GM08714 (cell line): ENCODE measurements around the gene DDI2.
A peak's percentile ranks its signal among the peaks of the same experiment; 100 is the strongest.
"Not testable (repeated sequence)": the region's sequence is repeated elsewhere in the genome, so short reads cannot be mapped to it uniquely, and the experiment has no call there.

Source experiments
- H3K4me3 ChIP-seq: fragments of 200-500 bp; sonication (Bioruptor generic); 2 replicates; pipeline ENCODE4 v1.5.1; 2014; ENCODE audit warnings: mild to moderate bottlenecking, low read length, inconsistent platforms
- ZNF274 ChIP-seq: IDR thresholded peaks from 2 replicates; pipeline ENCODE4 v1.6.1; 2012; ENCODE audit warnings: mild to moderate bottlenecking, low read depth, low read length

Gene DDI2

DNA sequence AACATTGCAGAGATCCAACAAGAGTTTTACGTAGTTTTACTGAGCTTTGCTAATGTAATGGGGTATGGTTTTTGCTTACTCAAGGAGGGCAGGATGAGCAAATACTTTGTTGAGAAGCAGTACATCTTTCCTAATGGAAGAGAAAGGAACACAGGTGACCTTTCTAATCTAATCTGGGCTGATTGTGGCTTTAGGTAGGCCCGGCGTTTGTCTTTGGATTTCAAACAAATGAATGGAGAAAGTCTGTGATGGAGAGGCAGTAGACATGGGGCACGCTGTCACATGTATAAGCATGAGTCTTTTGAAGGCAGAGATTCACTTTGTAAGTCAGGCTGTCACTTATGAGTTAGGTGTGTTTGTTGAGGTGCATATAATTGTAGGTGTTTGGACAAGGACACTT, 68.6 kb downstream of the DDI2 start:
- H3K4me3 ChIP-seq: no peak overlapping the region; the same call in 1 of the 2 replicates
- no peak for TF ChIP-seq ZNF274

DNA sequence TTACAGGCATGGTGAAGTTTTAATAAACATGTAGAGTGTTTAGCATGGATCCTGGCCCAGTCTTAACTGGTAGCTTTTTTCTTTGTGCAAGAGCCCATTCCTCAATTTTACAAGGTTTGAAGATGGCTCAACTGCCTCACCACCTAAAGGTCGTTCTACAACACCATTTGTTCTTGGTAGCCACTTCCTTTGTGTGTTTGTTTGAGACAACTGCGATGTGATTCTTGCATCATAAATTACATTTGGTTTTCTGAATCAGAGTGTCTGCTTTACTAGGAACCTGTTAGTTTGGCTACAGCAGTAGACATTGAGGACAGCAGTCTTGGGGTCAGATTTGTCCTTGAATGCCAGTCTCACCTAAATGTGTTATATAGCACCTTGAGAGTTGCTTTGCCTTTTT, 70.2 kb downstream of the DDI2 start:
- H3K4me3 ChIP-seq: no peak overlapping the region
- TF ChIP-seq ZNF274: no peak

DNA sequence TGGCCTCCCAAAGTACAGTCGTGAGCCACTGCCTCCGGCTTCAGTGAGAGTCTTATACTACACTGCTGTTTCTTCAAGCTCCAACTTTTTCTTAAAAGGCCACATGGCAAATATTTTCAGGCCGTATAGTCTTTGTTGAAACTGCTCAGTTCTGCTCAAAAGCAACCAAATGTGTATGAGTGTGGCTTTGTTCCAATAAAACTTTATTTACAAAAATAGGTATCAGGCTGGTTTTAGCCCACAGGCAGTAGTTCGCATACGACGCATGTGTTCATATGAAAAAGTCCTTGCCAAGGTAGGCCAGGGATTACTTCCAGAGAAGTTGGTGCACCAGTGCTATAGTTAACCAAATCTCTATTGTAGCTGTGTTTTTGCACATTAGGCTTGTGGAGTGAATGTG, 73.1 kb downstream of the DDI2 start:
- no peak overlapping the region for H3K4me3 ChIP-seq
- no peak for TF ChIP-seq ZNF274

DNA sequence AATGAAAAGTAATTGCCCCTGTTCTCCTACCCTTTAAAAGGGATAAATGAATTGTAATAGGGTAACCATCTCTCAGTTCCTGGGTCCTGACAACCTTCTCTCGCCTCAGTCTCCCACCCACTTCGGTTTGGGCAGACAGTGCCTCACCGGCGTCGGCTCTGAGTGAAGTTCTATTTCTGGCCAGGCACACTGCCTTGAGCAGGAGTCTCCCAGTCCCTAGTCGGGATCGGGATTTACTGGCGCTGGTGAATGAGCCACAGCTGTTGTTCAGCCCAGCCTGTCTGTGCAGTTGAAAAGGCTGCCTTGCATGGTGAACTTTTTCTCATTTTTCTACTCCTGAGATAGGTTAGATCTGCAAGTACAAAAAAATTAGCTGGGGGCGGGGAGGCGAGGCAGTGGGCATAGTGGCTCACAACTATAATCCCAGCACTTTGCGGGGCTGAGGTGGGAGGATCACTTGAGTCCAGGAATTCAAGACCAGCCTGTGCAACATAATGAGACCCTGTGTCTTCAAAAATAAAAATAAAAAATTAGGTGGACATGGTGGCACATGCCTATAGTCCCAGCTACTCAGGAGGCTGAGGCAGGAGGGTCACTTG, 74.3 kb downstream of the DDI2 start:
- H3K4me3 ChIP-seq: no peak overlapping the region
- TF ChIP-seq ZNF274: no peak

DNA sequence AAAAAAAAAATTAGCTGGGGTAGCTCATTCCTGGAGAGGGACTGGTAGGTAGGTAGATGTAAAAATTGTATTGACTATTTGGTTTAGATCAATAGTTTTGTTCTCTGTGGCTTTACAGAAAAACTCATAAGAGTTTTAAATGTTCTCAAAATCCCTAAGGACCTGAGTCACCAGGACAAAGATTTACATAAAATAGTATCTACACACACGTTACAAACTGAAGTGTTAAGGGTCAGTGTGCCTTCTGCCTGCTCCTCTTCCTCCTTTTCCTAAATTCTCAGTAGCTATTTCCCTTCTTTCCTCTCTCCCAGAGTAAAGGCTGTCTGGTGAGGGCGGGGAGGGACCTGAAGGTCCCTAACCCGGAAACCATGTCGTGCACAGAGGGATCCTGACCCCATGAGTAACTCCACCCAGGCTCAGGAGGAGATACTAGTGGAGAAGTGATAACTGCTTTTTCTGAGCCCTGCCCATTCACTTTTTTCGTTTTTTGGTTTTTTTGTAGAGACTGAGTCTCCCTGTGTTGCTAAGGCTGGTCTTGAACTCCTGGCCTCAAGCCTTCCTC, 74.9 kb downstream of the DDI2 start:
- H3K4me3 ChIP-seq: no peak overlapping the region
- no peak for TF ChIP-seq ZNF274

DNA sequence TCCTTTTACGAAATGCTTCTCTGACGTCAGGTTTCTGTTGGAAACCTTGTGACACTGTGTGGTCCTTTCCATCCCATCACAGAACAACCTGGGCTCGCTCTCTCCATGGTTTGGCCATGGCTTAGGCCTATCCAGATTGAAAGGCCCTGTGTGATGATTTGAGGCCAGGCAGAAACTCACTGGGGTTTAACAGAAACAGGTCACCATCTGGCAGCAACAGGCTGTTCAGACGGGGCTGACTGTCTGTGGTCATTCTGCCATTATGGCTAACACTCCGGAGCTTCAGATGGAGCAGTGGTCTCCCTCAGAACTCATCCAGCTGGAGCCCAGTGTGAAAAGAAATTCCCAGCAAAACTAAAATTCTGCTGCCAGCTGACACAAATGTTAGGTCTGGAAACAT, 76.1 kb downstream of the DDI2 start:
- no peak for TF ChIP-seq ZNF274
- H3K4me3 ChIP-seq: no peak overlapping the region

DNA sequence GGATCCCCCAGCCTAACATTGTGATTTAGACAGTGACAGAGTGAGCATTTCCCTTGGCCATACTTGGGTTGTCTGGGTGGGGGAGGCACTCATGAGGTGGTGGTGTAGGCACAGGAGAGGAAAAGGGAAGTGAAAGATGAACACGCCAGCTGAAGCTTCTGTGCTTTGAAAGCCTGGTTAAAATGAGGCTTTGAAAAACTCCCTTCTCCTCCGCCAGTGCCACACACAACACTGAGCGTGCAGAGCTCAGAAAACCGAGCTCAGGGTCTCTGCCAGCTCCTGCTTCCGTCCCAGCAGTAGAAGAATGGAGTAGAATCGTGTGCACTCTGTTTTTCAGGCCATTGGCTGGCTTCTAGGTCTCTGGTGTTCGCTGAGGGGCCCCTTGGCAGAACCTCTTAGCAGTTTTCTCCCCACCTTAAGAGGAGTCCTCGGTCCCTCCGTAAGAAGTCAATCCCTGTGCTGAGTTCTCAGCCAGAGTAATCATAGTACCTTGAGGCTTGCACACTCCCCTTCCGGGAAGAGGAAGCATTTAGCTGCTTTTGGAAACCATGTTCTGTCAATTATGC, 79.8 kb downstream of the DDI2 start:
- no peak for TF ChIP-seq ZNF274
- peak overlapping the region; percentile 55 for H3K4me3 ChIP-seq

DNA sequence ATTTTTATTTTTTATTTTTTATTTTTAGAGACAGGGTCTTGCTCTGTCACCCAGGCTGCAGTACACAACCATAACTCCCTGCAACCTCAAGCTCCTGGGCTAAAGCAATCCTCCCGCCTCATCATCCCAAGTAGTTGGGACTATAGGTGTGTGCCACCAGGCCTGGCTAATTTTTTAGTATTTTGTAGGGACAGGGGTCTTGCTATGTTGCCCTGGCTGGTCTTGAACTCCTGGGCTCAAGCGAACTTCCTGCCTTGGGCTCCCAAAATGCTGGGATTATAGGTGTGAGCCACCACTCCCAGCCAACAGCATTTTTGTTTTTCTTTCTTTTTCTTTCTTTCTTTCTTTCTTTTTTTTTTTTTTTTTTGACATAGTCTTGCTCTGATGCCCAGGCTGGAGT, 80.9 kb downstream of the DDI2 start:
- H3K4me3 ChIP-seq: peak overlapping the region; percentile 55; the same call in 1 of the 2 replicates
- no peak for TF ChIP-seq ZNF274

DNA sequence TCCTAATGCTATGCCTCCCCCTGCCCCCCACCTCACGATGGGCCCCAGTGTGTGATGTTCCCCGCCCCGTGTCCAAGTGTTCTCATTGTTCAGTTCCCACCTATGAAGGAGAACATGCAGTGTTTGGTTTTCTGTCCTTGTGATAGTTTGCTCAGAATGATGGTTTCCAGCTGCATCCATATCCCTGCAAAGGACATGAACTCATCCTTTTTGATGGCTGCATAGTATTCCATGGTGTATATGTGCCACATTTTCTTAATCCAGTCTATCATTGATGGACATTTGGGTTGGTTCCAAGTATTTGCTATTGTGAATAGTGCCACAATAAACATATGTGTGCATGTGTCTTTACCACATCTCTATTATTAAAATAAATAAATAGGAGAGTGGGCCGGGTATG, 82.1 kb downstream of the DDI2 start:
- H3K4me3 ChIP-seq: not testable (repeated sequence)

DNA sequence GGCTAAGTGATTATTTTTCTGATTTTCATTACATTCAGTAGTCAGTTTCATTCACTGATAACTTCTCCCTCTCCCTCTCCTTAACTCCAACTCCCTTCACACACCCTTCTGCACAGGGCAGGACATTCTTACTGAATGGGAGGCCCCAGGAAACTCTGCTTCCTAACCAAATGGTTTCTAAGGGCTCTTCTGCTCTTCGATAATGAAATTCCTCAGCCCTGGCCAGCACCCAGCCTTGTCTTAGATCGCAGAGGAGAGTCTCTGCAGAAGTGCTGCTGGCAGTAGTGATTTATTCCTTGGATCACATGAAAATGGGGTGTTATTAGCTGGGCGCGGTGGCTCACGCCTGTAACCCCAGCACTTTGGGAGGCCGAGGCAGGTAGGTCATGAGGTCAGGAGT, 83.2 kb downstream of the DDI2 start:
- no peak overlapping the region for H3K4me3 ChIP-seq
- no peak for TF ChIP-seq ZNF274

DNA sequence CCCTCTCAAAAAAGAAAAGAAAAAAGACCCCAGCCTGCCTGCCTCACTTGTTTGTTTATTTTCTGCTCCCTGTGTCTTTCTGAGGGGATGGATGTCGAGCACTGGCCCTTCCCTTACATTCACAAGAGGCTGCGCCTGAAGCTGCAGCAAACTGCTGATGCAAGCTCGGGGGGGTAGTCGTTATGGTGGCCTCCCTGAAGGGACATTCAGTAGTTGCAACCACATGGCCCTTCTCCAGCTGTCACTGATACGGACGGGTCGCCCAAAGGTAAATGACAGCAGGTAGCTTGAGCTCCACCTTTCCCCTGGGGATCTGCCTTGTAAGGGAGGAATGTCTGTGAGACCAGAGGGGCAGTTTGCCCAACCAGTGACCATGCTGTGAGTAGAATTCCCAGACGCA, 84.5 kb downstream of the DDI2 start:
- no peak for TF ChIP-seq ZNF274

DNA sequence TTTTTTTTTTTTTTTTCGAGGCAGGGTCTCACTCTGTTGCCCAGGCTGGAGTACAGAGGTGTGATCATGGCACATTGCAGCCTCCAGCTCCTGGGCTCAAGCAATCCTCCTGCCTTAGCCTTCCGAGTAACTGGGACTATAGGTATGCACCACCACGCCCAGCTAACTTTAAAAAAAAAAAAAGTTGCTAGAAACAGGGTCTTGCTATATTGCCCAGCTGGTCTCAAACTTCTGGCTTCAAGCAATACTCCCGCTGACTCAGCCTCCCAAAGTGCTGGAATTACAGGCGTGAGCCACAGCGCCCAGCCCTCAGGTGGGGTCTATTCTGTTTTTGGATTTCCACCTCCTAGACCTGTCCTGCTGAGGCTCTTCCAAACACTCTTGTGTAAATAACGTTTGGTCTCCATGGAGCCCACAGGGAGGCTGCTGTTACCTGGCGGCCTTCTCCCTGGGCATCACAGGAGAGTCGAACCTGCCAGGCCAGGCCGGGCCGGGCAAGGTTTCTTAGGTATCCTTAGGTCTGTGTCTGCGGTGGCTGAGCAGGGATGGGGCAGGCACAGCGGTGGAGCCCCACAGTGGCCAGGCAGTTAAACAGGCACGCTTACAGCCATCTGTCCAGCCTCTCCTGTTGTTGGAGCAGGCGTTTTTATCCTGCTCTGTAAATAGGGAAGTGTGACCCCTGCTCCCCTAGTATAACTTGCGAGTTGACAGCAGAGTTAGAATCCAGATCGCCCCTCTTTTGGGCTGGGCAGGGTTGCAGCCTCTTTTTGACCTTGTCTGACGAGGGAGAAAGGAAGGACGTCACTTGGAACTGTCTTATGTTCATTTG, 85.7 kb downstream of the DDI2 start:
- TF ChIP-seq ZNF274: no peak

More for the DNA sequence above, 84.5 kb downstream of the DDI2 start:
- no peak overlapping the region for H3K4me3 ChIP-seq

DNA sequence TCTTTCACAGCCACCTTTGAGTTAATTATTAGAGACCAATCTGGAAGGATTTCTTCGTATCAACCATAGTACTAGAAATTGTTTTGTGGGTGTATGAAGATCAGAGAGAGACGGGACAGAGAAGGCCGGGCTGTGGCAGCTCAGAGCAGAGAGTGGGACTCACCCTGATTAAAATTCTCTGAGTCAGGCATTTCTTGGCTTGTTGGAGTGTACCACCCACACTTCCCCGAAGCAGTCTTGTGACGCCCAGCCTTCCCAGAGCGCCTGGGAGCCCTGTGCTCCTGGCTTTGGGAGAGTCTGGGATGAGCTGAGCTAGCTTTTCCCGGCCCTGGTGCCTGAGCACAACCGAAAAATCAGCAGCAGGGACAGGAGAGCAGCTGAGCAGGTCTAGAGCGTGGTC, 86.3 kb downstream of the DDI2 start:
- no peak for TF ChIP-seq ZNF274
- H3K4me3 ChIP-seq: no peak overlapping the region

More for the DNA sequence above, 85.7 kb downstream of the DDI2 start:
- no peak overlapping the region for H3K4me3 ChIP-seq

DNA sequence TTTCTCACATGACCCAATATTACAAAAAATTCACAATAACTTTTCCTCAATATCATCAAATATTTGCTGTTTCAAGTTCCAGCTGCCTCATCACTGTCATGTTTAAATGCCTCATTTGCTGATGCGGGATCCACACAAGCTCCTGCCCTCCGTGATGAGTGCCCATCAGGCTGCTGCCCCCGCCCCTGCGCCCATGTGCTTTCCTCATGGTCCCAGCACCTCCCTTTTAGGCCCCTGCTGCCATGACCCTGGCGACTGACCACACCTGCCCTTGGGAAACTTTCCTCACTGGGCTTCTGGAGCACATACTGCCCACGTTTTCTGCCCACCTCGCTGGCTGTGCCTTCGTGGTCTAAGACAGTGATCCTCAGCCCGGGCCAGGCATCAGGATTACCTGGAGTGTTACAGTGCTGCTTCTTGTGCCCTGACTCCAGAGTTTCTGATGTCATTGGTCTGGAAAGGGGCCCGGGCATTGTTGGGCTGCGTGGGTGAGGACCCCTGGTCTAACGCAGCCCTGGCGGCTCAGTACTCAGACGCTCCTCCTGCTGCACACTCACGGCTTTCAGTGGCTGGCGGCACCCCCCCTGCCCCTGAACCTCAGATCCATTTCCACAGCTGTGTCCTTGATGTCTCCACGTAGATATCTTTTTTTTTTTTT, 87.4 kb downstream of the DDI2 start:
- no peak overlapping the region for H3K4me3 ChIP-seq
- no peak for TF ChIP-seq ZNF274
